Measurements from ENCODE around the gene RNPEPL1.
A peak's percentile ranks its signal among the peaks of the same experiment; 100 is the strongest.

RNPEPL1 gene

GRCh38 chr2:240565333-240566202 is 2.7 kb upstream of the RNPEPL1 start:
- ATAC-seq (peak; percentile 55), DNase-seq (peak; percentile 90)

- DNase-seq = peak; percentile 98
- ATAC-seq = peak; percentile 69
These were observed 1.8 kb upstream of the RNPEPL1 start for GRCh38 chr2:240566203-240567136.

- DNase-seq (peak; percentile 33), ATAC-seq (no peak)
These were observed 980 bp upstream of the RNPEPL1 start for GRCh38 chr2:240567137-240567871.

GRCh38 chr2:240568678-240569522 is 616 bp downstream of the RNPEPL1 start:
- no peak for ATAC-seq

GRCh38 chr2:240569523-240569997 is 1.3 kb downstream of the RNPEPL1 start:
- ATAC-seq (no peak), DNase-seq (peak; percentile 22)

More at GRCh38 chr2:240568678-240569522, 616 bp downstream of the RNPEPL1 start:
- peak; percentile 44 for DNase-seq

- no peak for ATAC-seq
- peak; percentile 5 for DNase-seq
These were observed 1.8 kb downstream of the RNPEPL1 start for GRCh38 chr2:240569998-240570530.

- ATAC-seq = no peak
- no peak for DNase-seq
These were observed 2.4 kb downstream of the RNPEPL1 start for GRCh38 chr2:240570531-240571313.

- ATAC-seq = no peak
These were observed 3.2 kb downstream of the RNPEPL1 start for GRCh38 chr2:240571314-240571973.

GRCh38 chr2:240572141-240573031 is 4.1 kb downstream of the RNPEPL1 start:
- no peak for DNase-seq
- no peak for ATAC-seq

More at GRCh38 chr2:240571314-240571973, 3.2 kb downstream of the RNPEPL1 start:
- DNase-seq = no peak

- no peak for ATAC-seq
These were observed 4.8 kb downstream of the RNPEPL1 start for GRCh38 chr2:240573071-240573515.

GRCh38 chr2:240573516-240574385 is 5.5 kb downstream of the RNPEPL1 start:
- no peak for ATAC-seq
- DNase-seq = no peak

More at GRCh38 chr2:240573071-240573515, 4.8 kb downstream of the RNPEPL1 start:
- no peak for DNase-seq

GRCh38 chr2:240574386-240575100 is 6.3 kb downstream of the RNPEPL1 start:
- no peak for DNase-seq
- no peak for ATAC-seq

- no peak for ATAC-seq
- no peak for DNase-seq
These were observed 7.0 kb downstream of the RNPEPL1 start for GRCh38 chr2:240575101-240575965.

GRCh38 chr2:240576036-240576435 is 7.8 kb downstream of the RNPEPL1 start:
- ATAC-seq (no peak), DNase-seq (no peak)

- DNase-seq = no peak
- no peak for ATAC-seq
These were observed 8.3 kb downstream of the RNPEPL1 start for GRCh38 chr2:240576436-240577205.

All from stimulated activated naive CD8-positive, alpha-beta T cell treated with anti-CD3 and anti-CD28 coated beads, Interleukin-15, Interleukin-2, amounts not matched to agents 100 U/mL and 50 U/mL, for 24 hours (primary cell).